22Rv1 (cell line): ENCODE data around the gene FAM13B.
"Not testable (repeated sequence)": the region's sequence is repeated elsewhere in the genome, so short reads cannot be mapped to it uniquely, and the experiment has no call there.

Experiments used
- ZFX ChIP-seq: fragments of 450-650 bp; IDR thresholded peaks from 2 replicates; pipeline ENCODE4 v1.6.1; 2017; ENCODE audit warnings: antibody characterized with exemption, borderline replicate concordance
- TF ChIP-seq, protein P1 (sequence below): fragments of 450-650 bp; IDR thresholded peaks from 2 replicates; pipeline ENCODE4 v1.5.1; 2017; ENCODE audit warnings: mild to moderate bottlenecking

DNA sequence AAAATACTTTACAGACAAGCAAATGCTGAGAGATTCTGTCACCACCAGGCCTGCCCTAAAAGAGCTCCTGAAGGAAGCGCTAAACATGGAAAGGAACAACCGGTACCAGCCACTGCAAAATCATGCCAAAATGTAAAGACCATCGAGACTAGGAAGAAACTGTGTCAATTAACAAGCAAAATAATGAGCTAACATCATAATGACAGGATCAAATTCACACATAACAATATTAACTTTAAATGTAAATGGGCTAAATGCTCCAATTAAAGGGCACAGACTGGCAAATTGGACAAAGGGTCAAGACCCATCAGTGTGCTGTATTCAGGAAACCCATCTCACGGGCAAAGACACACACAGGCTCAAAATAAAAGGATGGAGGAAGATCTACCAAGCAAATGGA lies 62.5 kb downstream of the FAM13B start:
- TF ChIP-seq, protein P1, sequence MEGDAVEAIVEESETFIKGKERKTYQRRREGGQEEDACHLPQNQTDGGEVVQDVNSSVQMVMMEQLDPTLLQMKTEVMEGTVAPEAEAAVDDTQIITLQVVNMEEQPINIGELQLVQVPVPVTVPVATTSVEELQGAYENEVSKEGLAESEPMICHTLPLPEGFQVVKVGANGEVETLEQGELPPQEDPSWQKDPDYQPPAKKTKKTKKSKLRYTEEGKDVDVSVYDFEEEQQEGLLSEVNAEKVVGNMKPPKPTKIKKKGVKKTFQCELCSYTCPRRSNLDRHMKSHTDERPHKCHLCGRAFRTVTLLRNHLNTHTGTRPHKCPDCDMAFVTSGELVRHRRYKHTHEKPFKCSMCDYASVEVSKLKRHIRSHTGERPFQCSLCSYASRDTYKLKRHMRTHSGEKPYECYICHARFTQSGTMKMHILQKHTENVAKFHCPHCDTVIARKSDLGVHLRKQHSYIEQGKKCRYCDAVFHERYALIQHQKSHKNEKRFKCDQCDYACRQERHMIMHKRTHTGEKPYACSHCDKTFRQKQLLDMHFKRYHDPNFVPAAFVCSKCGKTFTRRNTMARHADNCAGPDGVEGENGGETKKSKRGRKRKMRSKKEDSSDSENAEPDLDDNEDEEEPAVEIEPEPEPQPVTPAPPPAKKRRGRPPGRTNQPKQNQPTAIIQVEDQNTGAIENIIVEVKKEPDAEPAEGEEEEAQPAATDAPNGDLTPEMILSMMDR = not testable (repeated sequence)
- TF ChIP-seq ZFX = not testable (repeated sequence)
